Suprapubic skin (tissue), 4 donors: Measurements from ENCODE around the gene AFMID. TPM values are rescaled to one million over a fixed set of nuclear protein-coding genes. Genes with fewer than 3 reads are reported as not detected.
"Not testable (repeated sequence)": the region's sequence is repeated elsewhere in the genome, so short reads cannot be mapped to it uniquely, and the experiment has no call there.

Experiments
- DNase-seq, 2 donors: peaks; one replicate each; pipeline ENCODE4 v3.0.0-alpha.2; 2019; ENCODE audit warnings: low spot score in 2 of 2
- H3K27ac ChIP-seq: fragments of 200-600 bp; sonication (generic); one replicate; pipeline ENCODE4 v1.5.1; 2019
- H3K27me3 ChIP-seq: fragments of 200-600 bp; sonication (generic); one replicate; pipeline ENCODE4 v1.5.1; 2019
- H3K36me3 ChIP-seq: fragments of 200-600 bp; sonication (generic); one replicate; pipeline ENCODE4 v1.5.1; 2019
- H3K4me1 ChIP-seq: fragments of 200-600 bp; sonication (generic); one replicate; pipeline ENCODE4 v1.5.1; 2019
- H3K4me3 ChIP-seq: fragments of 200-600 bp; sonication (generic); one replicate; pipeline ENCODE4 v1.5.1; 2019; ENCODE audit warnings: mild to moderate bottlenecking
- H3K9me3 ChIP-seq: fragments of 200-600 bp; sonication (generic); one replicate; pipeline ENCODE4 v1.5.1; 2019
- EP300 ChIP-seq: sonication (generic); formaldehyde crosslinking; IDR thresholded peaks from one replicate; pipeline ENCODE4 v1.6.1; 2017; ENCODE audit warnings: antibody characterized with exemption
- POLR2A ChIP-seq, 2 donors: fragments of 450-650 bp; IDR thresholded peaks; one replicate each; pipeline ENCODE4 v1.6.1; 2017; ENCODE audit warnings: antibody characterized with exemption in 2 of 2, mild to moderate bottlenecking in 2 of 2, moderate library complexity in 2 of 2
- POLR2AphosphoS5 ChIP-seq, 3 donors: sonication (generic); formaldehyde crosslinking; IDR thresholded peaks; one replicate each; pipeline ENCODE4 v1.6.1; 2017; ENCODE audit warnings: antibody characterized with exemption in 3 of 3
- WGBS: methylation state at CpG from one replicate; pipeline ENCODE4 v1.1.5; 2018; 5-methylcytosine and 5-hydroxymethylcytosine counted together
- total RNA-seq, 4 donors: library from RNA; depleted of rRNA; stranded (reverse); fragments of >200 nt; gene quantifications; one replicate each; pipeline ENCODE4 v1.1.0, GENCODE V29; 2016
- TF ChIP-seq, protein P1 (sequence below), 2 donors: fragments of 200-600 bp in 1 of 2; fragments of 450-650 bp in 1 of 2; sonication (generic) in 1 of 2; IDR thresholded peaks; one replicate each; pipeline ENCODE4 v1.5.1; 2016 to 2019; ENCODE audit warnings: antibody characterized with exemption in 2 of 2, mild to moderate bottlenecking in 1 of 2, moderate library complexity in 1 of 2

Gene AFMID
- total RNA-seq, 4 donors from 2014 or later, result 43.9 to 78.3 (median 66.1) TPM

DNA sequence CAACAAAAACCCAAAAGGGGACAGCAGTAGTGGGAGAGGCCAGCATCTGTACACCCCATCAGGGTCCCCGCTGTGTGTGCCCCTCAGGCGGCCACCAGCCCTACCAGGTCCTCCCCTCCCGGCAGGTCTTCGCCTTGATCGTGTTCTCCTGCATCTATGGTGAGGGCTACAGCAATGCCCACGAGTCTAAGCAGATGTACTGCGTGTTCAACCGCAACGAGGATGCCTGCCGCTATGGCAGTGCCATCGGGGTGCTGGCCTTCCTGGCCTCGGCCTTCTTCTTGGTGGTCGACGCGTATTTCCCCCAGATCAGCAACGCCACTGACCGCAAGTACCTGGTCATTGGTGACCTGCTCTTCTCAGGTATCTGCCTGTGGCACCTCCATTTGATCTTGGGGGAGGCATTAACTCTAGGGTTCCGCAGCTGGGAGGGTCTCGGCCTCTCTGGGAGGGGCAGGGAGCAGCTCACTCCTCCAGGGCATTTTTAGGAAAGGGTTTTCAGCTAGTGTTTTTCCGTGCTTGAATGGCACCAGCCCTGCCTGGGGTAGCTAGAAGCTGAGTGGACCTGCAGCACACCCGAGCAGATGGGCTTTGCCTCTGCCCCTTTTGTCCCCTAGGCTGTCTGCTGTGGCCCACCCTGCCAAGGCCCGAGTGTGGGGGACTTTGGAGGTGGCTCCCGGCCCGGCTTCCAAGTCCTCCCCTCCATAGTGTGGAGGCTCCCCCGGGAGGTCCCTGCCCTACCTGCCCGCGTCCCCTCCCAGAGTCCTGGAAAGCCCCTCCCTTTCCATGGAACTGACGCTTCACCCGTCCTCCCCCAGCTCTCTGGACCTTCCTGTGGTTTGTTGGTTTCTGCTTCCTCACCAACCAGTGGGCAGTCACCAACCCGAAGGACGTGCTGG, 16.2 kb upstream of the AFMID start:
- Histone ChIP-seq H3K4me1 (peaks cover 76% of the 10 kb centered on the region), H3K4me3 (no peak overlapping the region), H3K36me3 (peaks cover 18% of the 10 kb centered on the region), H3K27ac (no peak overlapping the region), H3K9me3 (no peaks in the 10 kb centered on the region), H3K27me3 (no peaks in the 10 kb centered on the region)
- no peak for DNase-seq
- WGBS, result 78% methylated on average over 25 of the region's 31 CpGs
- TF ChIP-seq POLR2AphosphoS5 (IDR thresholded peaks at IDR 0.05) (no peak), EP300 (no peak), POLR2A (IDR thresholded peaks at IDR 0.05) (no peak)
- TF ChIP-seq, protein P1, sequence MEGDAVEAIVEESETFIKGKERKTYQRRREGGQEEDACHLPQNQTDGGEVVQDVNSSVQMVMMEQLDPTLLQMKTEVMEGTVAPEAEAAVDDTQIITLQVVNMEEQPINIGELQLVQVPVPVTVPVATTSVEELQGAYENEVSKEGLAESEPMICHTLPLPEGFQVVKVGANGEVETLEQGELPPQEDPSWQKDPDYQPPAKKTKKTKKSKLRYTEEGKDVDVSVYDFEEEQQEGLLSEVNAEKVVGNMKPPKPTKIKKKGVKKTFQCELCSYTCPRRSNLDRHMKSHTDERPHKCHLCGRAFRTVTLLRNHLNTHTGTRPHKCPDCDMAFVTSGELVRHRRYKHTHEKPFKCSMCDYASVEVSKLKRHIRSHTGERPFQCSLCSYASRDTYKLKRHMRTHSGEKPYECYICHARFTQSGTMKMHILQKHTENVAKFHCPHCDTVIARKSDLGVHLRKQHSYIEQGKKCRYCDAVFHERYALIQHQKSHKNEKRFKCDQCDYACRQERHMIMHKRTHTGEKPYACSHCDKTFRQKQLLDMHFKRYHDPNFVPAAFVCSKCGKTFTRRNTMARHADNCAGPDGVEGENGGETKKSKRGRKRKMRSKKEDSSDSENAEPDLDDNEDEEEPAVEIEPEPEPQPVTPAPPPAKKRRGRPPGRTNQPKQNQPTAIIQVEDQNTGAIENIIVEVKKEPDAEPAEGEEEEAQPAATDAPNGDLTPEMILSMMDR (IDR thresholded peaks at IDR 0.05), result no peak

DNA sequence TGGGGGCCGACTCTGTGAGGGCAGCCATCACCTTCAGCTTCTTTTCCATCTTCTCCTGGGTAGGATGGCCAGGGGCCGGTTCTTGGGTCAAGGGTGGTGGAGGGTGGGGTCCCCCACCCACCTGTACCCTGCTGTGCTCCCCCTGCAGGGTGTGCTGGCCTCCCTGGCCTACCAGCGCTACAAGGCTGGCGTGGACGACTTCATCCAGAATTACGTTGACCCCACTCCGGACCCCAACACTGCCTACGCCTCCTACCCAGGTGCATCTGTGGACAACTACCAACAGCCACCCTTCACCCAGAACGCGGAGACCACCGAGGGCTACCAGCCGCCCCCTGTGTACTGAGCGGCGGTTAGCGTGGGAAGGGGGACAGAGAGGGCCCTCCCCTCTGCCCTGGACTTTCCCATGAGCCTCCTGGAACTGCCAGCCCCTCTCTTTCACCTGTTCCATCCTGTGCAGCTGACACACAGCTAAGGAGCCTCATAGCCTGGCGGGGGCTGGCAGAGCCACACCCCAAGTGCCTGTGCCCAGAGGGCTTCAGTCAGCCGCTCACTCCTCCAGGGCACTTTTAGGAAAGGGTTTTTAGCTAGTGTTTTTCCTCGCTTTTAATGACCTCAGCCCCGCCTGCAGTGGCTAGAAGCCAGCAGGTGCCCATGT, 15.4 kb upstream of the AFMID start:
- Histone ChIP-seq H3K27ac (peak overlapping the region; percentile 72), H3K4me1 (peaks cover 84% of the 10 kb centered on the region), H3K36me3 (peaks cover 18% of the 10 kb centered on the region), H3K4me3 (peak overlapping the region; percentile 15)
- DNase-seq, H3K27me3 ChIP-seq, H3K9me3 ChIP-seq: not testable (repeated sequence)
- 78% methylated on average over 19 of the region's 19 CpGs for WGBS

DNA sequence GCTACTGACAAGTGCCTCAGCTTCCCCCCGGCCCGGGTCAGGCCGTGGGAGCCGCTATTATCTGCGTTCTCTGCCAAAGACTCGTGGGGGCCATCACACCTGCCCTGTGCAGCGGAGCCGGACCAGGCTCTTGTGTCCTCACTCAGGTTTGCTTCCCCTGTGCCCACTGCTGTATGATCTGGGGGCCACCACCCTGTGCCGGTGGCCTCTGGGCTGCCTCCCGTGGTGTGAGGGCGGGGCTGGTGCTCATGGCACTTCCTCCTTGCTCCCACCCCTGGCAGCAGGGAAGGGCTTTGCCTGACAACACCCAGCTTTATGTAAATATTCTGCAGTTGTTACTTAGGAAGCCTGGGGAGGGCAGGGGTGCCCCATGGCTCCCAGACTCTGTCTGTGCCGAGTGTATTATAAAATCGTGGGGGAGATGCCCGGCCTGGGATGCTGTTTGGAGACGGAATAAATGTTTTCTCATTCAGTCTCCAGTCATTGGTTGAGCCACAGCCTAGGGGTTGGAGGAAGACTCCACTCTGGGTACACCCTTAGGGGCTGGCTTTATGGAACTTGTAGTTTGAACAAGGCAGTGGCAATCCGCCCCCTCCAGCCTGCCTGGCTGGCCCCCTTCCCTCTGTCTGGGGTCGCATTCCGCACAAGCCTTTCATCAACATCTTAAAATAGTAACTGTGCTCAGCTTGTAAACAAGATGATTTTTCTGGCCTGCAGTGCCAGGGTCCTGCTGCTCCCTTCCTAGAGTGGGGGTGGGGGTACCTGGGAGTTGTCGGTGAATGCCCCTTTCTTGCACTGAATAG, 14.7 kb upstream of the AFMID start:
- H3K36me3 ChIP-seq, result peaks cover 18% of the 10 kb centered on the region
- DNase-seq, result peak in 1 of 2 donors; percentile 67
- peak overlapping the region; percentile 15 for H3K4me3 ChIP-seq

DNA sequence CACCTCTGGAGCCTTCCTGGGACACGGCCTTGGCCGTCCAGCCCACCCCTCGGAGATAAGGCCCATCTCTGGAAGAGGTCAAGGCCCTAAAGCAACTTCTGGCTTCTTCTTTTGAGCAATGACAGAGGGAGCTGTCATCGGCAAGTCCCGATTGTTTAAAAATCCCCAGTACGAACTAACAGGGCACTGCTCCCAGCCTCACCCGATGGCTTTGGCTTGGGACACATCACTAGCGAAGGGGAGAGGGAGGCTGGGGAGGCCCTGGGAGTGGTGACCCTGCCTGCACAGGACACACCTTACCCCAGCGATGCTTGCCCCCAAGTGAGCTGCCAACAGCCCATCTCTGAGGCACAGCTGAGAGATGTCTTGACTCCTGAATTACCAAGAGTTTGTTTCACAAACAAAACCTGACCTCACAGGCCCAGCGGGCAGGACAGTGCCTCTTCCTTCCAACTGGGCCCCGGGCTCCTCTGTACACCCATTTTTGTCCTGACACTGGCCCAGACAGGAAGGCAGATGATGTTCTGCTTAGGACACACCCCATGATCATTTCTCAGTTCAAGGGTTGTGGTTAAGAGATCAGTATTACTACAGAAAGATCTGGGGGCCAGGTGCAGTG, 14.0 kb upstream of the AFMID start:
- peaks cover 18% of the 10 kb centered on the region for H3K36me3 ChIP-seq
- H3K4me3 ChIP-seq, result peak overlapping the region; percentile 15
- TF ChIP-seq POLR2AphosphoS5 (IDR thresholded peaks at IDR 0.05) (no peak), EP300 (no peak), POLR2A (IDR thresholded peaks at IDR 0.05) (no peak)
- TF ChIP-seq, protein P1 (IDR thresholded peaks at IDR 0.05), result no peak
- H3K27me3 ChIP-seq, result no peaks in the 10 kb centered on the region
- no peaks in the 10 kb centered on the region for H3K9me3 ChIP-seq
- DNase-seq, result no peak
- peaks cover 83% of the 10 kb centered on the region for H3K4me1 ChIP-seq
- H3K27ac ChIP-seq, result peak overlapping the region; percentile 72
- 23% methylated on average over 4 of the region's 11 CpGs for WGBS

More for the DNA sequence above, 14.7 kb upstream of the AFMID start:
- H3K27ac ChIP-seq, result peak overlapping the region; percentile 72
- TF ChIP-seq POLR2A (IDR thresholded peaks at IDR 0.05) (no peak), POLR2AphosphoS5 (IDR thresholded peaks at IDR 0.05) (no peak), EP300 (no peak)
- TF ChIP-seq, protein P1 (IDR thresholded peaks at IDR 0.05), result no peak
- 33% methylated on average over 13 of the region's 19 CpGs for WGBS
- H3K27me3 ChIP-seq, result no peaks in the 10 kb centered on the region
- H3K4me1 ChIP-seq, result peaks cover 87% of the 10 kb centered on the region
- H3K9me3 ChIP-seq, result no peaks in the 10 kb centered on the region

DNA sequence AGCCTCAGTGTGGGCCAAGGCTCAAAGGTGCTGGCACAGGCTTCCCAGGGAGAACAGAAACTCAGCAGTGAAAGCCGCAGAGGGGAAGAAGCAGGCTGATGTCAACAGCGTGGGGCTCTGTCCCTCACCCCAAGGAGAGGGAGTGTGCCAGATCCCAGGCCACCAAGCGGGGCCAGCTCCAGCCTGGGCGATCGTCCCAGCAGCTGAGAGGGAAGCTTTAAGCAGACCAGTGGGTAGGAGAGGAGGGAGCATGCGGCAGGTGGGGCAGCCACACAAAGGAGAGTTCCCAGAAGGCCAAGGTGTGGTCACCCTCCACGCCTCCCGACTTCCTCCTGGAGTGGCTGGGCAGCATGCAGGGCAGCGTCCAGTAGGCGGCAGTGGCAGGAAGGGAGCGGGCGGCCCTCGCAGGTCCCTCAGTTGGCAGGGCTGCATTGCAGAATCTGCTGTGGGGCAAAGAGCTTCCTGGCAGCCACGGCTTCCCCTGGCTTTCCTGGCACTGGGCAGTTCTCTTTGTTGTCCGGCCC, 12.8 kb upstream of the AFMID start:
- Histone ChIP-seq H3K36me3 (peaks cover 18% of the 10 kb centered on the region), H3K4me3 (no peak overlapping the region), H3K4me1 (peaks cover 75% of the 10 kb centered on the region), H3K27me3 (no peaks in the 10 kb centered on the region), H3K9me3 (no peaks in the 10 kb centered on the region), H3K27ac (peak overlapping the region; percentile 72)
- DNase-seq, result peak; percentile 87
- no peak for TF ChIP-seq POLR2AphosphoS5 (IDR thresholded peaks at IDR 0.05)
- TF ChIP-seq, protein P1 (IDR thresholded peaks at IDR 0.05), result peak; percentile 32 to 38
- TF ChIP-seq EP300, result no peak
- TF ChIP-seq POLR2A (IDR thresholded peaks at IDR 0.05), result peak in 1 of 2 donors; percentile 17
- 32% methylated on average over 12 of the region's 15 CpGs for WGBS
